Thymus (tissue), 11 donors: Measurements from ENCODE around the gene MKX. TPM values are rescaled to one million over a fixed set of nuclear protein-coding genes. Genes with fewer than 3 reads are reported as not detected.

ENCODE experiments used
- DNase-seq, 9 donors: peaks; one replicate each; pipeline ENCODE4 v3.0.0-alpha.2; 2013; ENCODE audit warnings: low spot score in 9 of 9, low read depth in 6 of 9, missing footprints in 1 of 9
- H3K27ac ChIP-seq, 2 donors: one replicate each; pipeline ENCODE4 v1.5.1; 2013; ENCODE audit warnings: control low read depth in 1 of 2, low read depth in 1 of 2, low read length in 1 of 2, mild to moderate bottlenecking in 1 of 2, moderate library complexity in 1 of 2
- H3K27me3 ChIP-seq, 2 donors: one replicate each; pipeline ENCODE4 v1.5.1; 2013; ENCODE audit warnings: low read length in 1 of 2; ENCODE audit not compliant: control insufficient read depth in 2 of 2, insufficient read depth in 1 of 2
- H3K36me3 ChIP-seq, 2 donors: one replicate each; pipeline ENCODE4 v1.5.1; 2013; ENCODE audit warnings: low read length in 1 of 2, mild to moderate bottlenecking in 1 of 2, moderate library complexity in 1 of 2; ENCODE audit not compliant: control insufficient read depth in 2 of 2, insufficient read depth in 2 of 2
- H3K4me1 ChIP-seq, 2 donors: one replicate each; pipeline ENCODE4 v1.5.1; 2013; ENCODE audit warnings: low read length in 2 of 2; ENCODE audit not compliant: control insufficient read depth in 2 of 2, insufficient read depth in 2 of 2
- H3K4me3 ChIP-seq, 2 donors: one replicate each; pipeline ENCODE4 v1.5.1; 2013; ENCODE audit warnings: low read length in 2 of 2, control low read depth in 1 of 2, mild to moderate bottlenecking in 1 of 2
- H3K9me3 ChIP-seq, 2 donors: one replicate each; pipeline ENCODE4 v1.5.1; 2013; ENCODE audit warnings: low read length in 1 of 2, mild to moderate bottlenecking in 1 of 2; ENCODE audit not compliant: control insufficient read depth in 2 of 2, insufficient read depth in 1 of 2
- WGBS: extraction: QIAGEN DNeasy Blood & Tissue Kit; methylation state at CpG from one replicate; pipeline ENCODE4 v1.1.7; 2013; 5-methylcytosine and 5-hydroxymethylcytosine counted together
- polyA plus RNA-seq: library from polyadenylated mRNA; stranded (reverse); fragments of 200-250 nt; gene quantifications from one replicate; pipeline ENCODE4 v1.2.3, GENCODE V29; 2013
- total RNA-seq: library from RNA; stranded (reverse); fragments of 120-200 nt; gene quantifications from one replicate; pipeline ENCODE4 v1.2.4, GENCODE V29; 2013
- donor health status: healthy.

The MKX gene
- total and polyA plus RNA-seq, 2 donors, result 0.05 to 0.34 TPM

DNA sequence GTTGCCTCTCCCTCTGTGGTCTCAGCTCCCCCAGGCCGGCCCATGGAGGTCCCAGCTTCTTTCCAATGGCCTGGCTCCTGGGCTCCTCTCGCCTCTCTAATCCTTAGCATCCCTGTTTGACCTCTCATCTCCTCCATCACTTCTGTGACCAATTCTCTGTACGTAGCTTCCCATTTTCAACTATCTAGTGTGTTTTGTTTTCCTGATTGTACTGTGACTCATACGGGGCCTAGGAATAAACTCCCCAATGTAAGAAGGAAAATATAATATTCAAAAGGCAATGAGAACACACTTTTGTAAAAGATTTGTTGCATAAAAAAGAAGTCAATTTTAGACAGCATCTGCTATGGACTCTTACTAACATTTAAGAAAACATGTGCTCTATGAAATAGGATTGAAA, 90.3 kb downstream of the MKX start:
- no peaks in the 10 kb centered on the region for H3K27me3 ChIP-seq
- H3K9me3 ChIP-seq, result no peaks in the 10 kb centered on the region
- H3K4me3 ChIP-seq, result no peak overlapping the region
- 94% methylated on average over 4 of the region's 4 CpGs for WGBS
- DNase-seq, result no peak
- H3K36me3 ChIP-seq, result no peaks in the 10 kb centered on the region
- no peaks in the 10 kb centered on the region for H3K4me1 ChIP-seq
- no peak overlapping the region for H3K27ac ChIP-seq

GRCh38 chr10:27654284-27654683, 91.3 kb downstream of the MKX start:
- DNase-seq, result no peak
- H3K4me1 ChIP-seq, result no peaks in the 10 kb centered on the region
- H3K4me3 ChIP-seq, result no peak overlapping the region
- H3K27me3 ChIP-seq, result no peaks in the 10 kb centered on the region
- H3K27ac ChIP-seq, result no peak overlapping the region
- H3K9me3 ChIP-seq, result no peaks in the 10 kb centered on the region
- 89% methylated on average over 6 of the region's 6 CpGs for WGBS
- H3K36me3 ChIP-seq, result no peaks in the 10 kb centered on the region

GRCh38 chr10:27646604-27647175, 98.9 kb downstream of the MKX start:
- Histone ChIP-seq H3K4me3 (no peak overlapping the region), H3K4me1 (no peaks in the 10 kb centered on the region), H3K27me3 (no peaks in the 10 kb centered on the region), H3K36me3 (no peaks in the 10 kb centered on the region), H3K9me3 (no peaks in the 10 kb centered on the region), H3K27ac (no peak overlapping the region)
- no peak for DNase-seq
- WGBS, result 79% methylated on average over 4 of the region's 4 CpGs

DNA sequence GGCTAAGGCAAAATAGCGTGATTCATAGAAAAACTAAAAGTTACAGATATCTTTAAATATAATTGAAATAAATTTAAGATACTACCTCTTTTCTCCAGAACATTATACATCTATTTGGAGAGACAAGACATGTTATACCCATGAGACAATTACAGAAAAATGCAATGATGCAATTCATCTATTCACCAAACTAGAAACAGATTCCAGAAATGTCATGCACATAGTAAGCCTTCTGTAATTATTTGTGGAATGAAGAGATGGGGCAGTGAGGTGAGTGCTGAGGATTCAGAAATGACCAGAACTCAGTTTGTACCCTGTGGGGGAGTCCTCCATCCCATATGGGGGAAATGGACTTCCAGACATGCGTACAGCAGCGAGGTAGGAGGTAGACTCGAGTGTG, 99.4 kb downstream of the MKX start:
- Histone ChIP-seq H3K9me3 (no peaks in the 10 kb centered on the region), H3K4me1 (no peaks in the 10 kb centered on the region), H3K4me3 (no peak overlapping the region), H3K27ac (no peak overlapping the region), H3K36me3 (no peaks in the 10 kb centered on the region), H3K27me3 (no peaks in the 10 kb centered on the region)
- WGBS, result 97% methylated on average over 4 of the region's 4 CpGs
- DNase-seq, result no peak

DNA sequence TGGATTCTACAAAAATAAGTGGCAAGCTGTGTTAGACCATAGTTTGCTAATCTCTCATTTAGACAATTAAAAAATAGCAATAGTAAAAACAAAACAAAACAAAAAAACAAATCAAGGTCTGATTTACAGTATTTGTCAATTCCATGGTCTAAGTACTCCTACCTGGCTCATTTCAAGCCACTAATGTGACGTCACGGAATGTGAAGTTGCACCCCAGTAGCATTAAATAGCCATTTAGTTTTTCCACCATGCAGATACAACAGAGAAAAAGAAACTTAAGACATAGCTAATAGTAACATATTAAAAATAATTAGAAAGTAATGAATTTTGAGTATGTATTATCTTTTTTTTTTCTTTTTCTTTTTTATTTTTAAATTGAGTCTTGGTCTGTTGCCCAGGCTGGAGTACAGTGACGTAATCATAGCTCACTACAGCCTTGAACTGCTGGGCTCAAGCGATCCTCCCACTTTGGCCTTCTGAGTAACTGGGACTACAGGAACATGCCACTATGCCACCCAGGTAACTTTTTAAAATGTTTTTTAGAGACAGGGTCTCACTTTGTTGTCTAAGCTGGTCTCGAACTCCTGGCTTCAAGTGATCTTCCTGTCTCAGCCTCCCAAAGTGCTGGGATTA, 101.2 kb downstream of the MKX start:
- Histone ChIP-seq H3K9me3 (no peaks in the 10 kb centered on the region), H3K36me3 (no peaks in the 10 kb centered on the region), H3K27ac (no peak overlapping the region), H3K27me3 (no peaks in the 10 kb centered on the region), H3K4me1 (no peaks in the 10 kb centered on the region), H3K4me3 (no peak overlapping the region)
- no peak for DNase-seq
- WGBS, result 86% methylated on average over 5 of the region's 5 CpGs

DNA sequence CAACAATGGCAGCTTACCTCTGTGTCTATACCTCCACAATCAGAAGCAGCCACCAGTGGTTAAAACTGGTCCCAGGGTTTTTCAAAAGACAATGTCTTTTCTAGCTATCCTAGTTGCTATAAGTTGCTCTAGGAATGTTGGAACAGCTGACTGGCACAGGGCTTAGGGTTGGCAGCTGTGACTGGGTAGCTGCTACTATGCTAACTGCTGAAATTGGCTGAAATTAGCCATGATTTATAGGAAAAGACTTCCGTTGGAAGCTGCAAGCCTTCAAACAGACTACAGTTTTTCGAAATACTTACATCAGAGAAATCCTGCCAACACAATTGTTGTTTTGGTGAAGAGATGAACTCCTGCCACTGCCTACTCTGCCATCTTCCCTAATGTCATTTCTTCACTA, 102.3 kb downstream of the MKX start:
- Histone ChIP-seq H3K4me3 (no peak overlapping the region), H3K36me3 (no peaks in the 10 kb centered on the region), H3K4me1 (no peaks in the 10 kb centered on the region), H3K27me3 (no peaks in the 10 kb centered on the region), H3K27ac (no peak overlapping the region), H3K9me3 (no peaks in the 10 kb centered on the region)
- WGBS, result 94% methylated on average over 2 of the region's 2 CpGs
- DNase-seq, result no peak

GRCh38 chr10:27642023-27642589, 103.5 kb downstream of the MKX start:
- H3K4me3 ChIP-seq, result no peak overlapping the region
- DNase-seq, result no peak
- H3K4me1 ChIP-seq, result no peaks in the 10 kb centered on the region
- no peak overlapping the region for H3K27ac ChIP-seq
- 98% methylated on average over 2 of the region's 2 CpGs for WGBS
- H3K36me3 ChIP-seq, result no peaks in the 10 kb centered on the region
- no peaks in the 10 kb centered on the region for H3K9me3 ChIP-seq
- H3K27me3 ChIP-seq, result no peaks in the 10 kb centered on the region

DNA sequence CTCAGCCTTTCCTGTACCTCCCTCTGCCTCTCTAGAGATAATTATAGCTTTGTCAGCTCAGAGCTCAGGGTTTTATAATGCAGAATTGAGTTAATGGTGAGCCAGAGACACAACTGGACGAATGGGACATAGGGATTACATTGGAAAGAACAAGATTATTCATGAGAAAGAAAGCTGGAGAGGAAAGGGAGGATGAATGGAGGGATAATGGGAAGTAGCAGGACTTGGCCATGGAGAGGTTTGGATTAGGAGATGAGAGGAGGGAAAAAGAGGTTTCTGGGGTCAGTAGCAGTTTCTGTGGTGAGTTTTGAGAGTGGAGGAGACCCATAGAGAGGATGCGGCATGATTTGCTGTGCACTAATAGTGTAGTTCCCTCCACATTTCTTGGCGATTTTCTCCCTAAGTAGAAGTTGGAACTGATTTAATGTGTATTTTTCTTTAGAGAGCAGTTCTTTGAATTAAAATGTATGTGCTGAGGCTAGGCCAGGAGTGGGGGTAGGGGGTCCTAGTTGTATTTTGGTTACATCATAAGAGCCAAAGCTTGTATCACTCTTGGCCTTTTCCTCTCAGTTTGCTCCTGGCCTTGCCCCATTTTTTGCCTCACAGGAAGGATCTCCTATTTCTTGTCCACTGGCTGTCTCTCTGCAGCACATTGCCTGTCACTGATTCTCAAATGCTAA, 107.4 kb downstream of the MKX start:
- 76% methylated on average over 3 of the region's 3 CpGs for WGBS
- Histone ChIP-seq H3K27me3 (no peaks in the 10 kb centered on the region), H3K27ac (no peak overlapping the region), H3K36me3 (no peaks in the 10 kb centered on the region), H3K9me3 (no peaks in the 10 kb centered on the region), H3K4me1 (no peaks in the 10 kb centered on the region), H3K4me3 (no peak overlapping the region)
- DNase-seq, result no peak

- no peaks in the 10 kb centered on the region for H3K9me3 ChIP-seq
- no peak for DNase-seq
- WGBS, result 77% methylated on average over 2 of the region's 2 CpGs
- no peaks in the 10 kb centered on the region for H3K4me1 ChIP-seq
- H3K27me3 ChIP-seq, result no peaks in the 10 kb centered on the region
- no peaks in the 10 kb centered on the region for H3K36me3 ChIP-seq
- no peak overlapping the region for H3K4me3 ChIP-seq
- H3K27ac ChIP-seq, result no peak overlapping the region
Observed at GRCh38 chr10:27637601-27638000, 108.0 kb downstream of the MKX start.
